Neural cell (in vitro differentiated cells): Measurements from ENCODE around the gene PRLH. TPM values are rescaled to one million over a fixed set of nuclear protein-coding genes. Genes with fewer than 3 reads are reported as not detected.

Experiments
- H2AFZ ChIP-seq: fragments of 200-600, 300-800 bp; sonication (generic), shearing (Covaris generic); 2 replicates; pipeline ENCODE4 v1.6.0; 2014; ENCODE audit warnings: low read depth, mild to moderate bottlenecking, antibody characterized with exemption, low read length, moderate library complexity
- H3F3A ChIP-seq: fragments of 200-600 bp; shearing (Covaris generic); 2 replicates; pipeline ENCODE4 v1.6.1; 2016; ENCODE audit warnings: mild to moderate bottlenecking, moderate library complexity, mixed read lengths, antibody characterized with exemption, low read length; ENCODE audit not compliant: insufficient read depth, poor library complexity, severe bottlenecking
- H3K27ac ChIP-seq: fragments of 200-600, 300-800 bp; sonication (generic), shearing (Covaris generic); 2 replicates; pipeline ENCODE4 v1.5.1; 2014; ENCODE audit warnings: mild to moderate bottlenecking, low read length, moderate library complexity
- H3K27me3 ChIP-seq: fragments of 300-800, 200-600 bp; sonication (generic), shearing (Covaris generic); 2 replicates; pipeline ENCODE4 v1.6.0; 2014; ENCODE audit warnings: mild to moderate bottlenecking, low read depth, low read length, moderate library complexity; ENCODE audit not compliant: insufficient read depth
- H3K36me3 ChIP-seq: fragments of 300-800, 200-600 bp; sonication (generic), shearing (Covaris generic); 2 replicates; pipeline ENCODE4 v1.5.1; 2014; ENCODE audit warnings: mild to moderate bottlenecking, antibody characterized with exemption, low read length, moderate library complexity; ENCODE audit not compliant: insufficient read depth
- H3K4me2 ChIP-seq: fragments of 300-800, 200-600 bp; sonication (generic), shearing (Covaris generic); 2 replicates; pipeline ENCODE4 v1.6.0; 2014; ENCODE audit warnings: mild to moderate bottlenecking, low read length
- H3K4me3 ChIP-seq: fragments of 300-800, 200-600 bp; sonication (generic), shearing (Covaris generic); 2 replicates; pipeline ENCODE4 v1.5.1; 2014; ENCODE audit warnings: mild to moderate bottlenecking, low read length, moderate library complexity
- H3K79me2 ChIP-seq: fragments of 200-600 bp; shearing (Covaris generic); replicated peaks from 2 replicates; pipeline ENCODE4 v1.6.0; 2014; ENCODE audit warnings: mild to moderate bottlenecking, low read length, moderate library complexity; ENCODE audit not compliant: insufficient read depth
- H3K9ac ChIP-seq: fragments of 300-800, 200-600 bp; sonication (generic), shearing (Covaris generic); 2 replicates; pipeline ENCODE4 v1.6.1; 2016; ENCODE audit warnings: mild to moderate bottlenecking, low read length, mixed read lengths
- H3K9me2 ChIP-seq: fragments of 200-600 bp; shearing (Covaris generic); 2 replicates; pipeline ENCODE4 v1.6.1; 2016; ENCODE audit warnings: mild to moderate bottlenecking, low read length, mixed read lengths; ENCODE audit not compliant: insufficient read depth
- H3K9me3 ChIP-seq: fragments of 200-600, 300-800 bp; sonication (generic), shearing (Covaris generic); 2 replicates; pipeline ENCODE4 v1.6.1; 2016; ENCODE audit warnings: mild to moderate bottlenecking, mixed run types, low read length, moderate library complexity, mixed read lengths
- H4K20me1 ChIP-seq: fragments of 200-600 bp; shearing (Covaris generic); 2 replicates; pipeline ENCODE4 v1.6.1; 2016; ENCODE audit warnings: mild to moderate bottlenecking, mixed run types; ENCODE audit not compliant: insufficient read depth
- CTCF ChIP-seq: fragments of 450-650 bp; IDR thresholded peaks from 2 replicates; pipeline ENCODE4 v1.5.1; 2014; ENCODE audit warnings: antibody characterized with exemption, mild to moderate bottlenecking, moderate library complexity; ENCODE audit not compliant: poor library complexity, severe bottlenecking
- EP300 ChIP-seq: fragments of 450-650 bp; conservative IDR thresholded peaks from 2 replicates; pipeline ENCODE4 v1.6.1; 2014; ENCODE audit warnings: antibody characterized with exemption, mild to moderate bottlenecking, moderate library complexity; ENCODE audit not compliant: poor library complexity, severe bottlenecking
- EZH2 ChIP-seq: fragments of 200-600, 300-800 bp; shearing (Covaris generic), sonication (generic); IDR thresholded peaks from 2 replicates; pipeline ENCODE4 v1.6.1; 2014; ENCODE audit warnings: antibody characterized with exemption, low read length, borderline replicate concordance, mild to moderate bottlenecking; ENCODE audit not compliant: insufficient read depth, poor library complexity, severe bottlenecking
- MXI1 ChIP-seq: fragments of 450-650 bp; conservative IDR thresholded peaks from 2 replicates; pipeline ENCODE4 v1.6.1; 2014; ENCODE audit warnings: antibody characterized with exemption, mild to moderate bottlenecking; ENCODE audit not compliant: poor library complexity, severe bottlenecking
- POLR2AphosphoS5 ChIP-seq: IDR thresholded peaks from 2 replicates; pipeline ENCODE4 v1.6.1; 2012
- RAD21 ChIP-seq: fragments of 450-650 bp; conservative IDR thresholded peaks from 2 replicates; pipeline ENCODE4 v1.6.1; 2014; ENCODE audit warnings: antibody characterized with exemption, mild to moderate bottlenecking, moderate library complexity
- REST ChIP-seq: IDR thresholded peaks from 2 replicates; pipeline ENCODE4 v1.6.1; 2012; ENCODE audit warnings: borderline replicate concordance
- SMC3 ChIP-seq: fragments of 450-650 bp; conservative IDR thresholded peaks from 2 replicates; pipeline ENCODE4 v1.6.1; 2014; ENCODE audit warnings: antibody characterized with exemption, mild to moderate bottlenecking, moderate library complexity; ENCODE audit not compliant: poor library complexity
- TAF1 ChIP-seq: IDR thresholded peaks from 2 replicates; pipeline ENCODE4 v1.6.1; 2012; ENCODE audit warnings: low read depth
- polyA plus RNA-seq: library from polyadenylated mRNA; depleted of rRNA; stranded (reverse); fragments of >200 nt; gene quantifications from 2 replicates; pipeline ENCODE4 v1.2.3, GENCODE V29; 2014

The PRLH gene
- polyA plus RNA-seq, 1 donor from 2014 or later: not detected

GRCh38 chr2:237536083-237536415, 30.3 kb upstream of the PRLH start:
- Histone ChIP-seq H3K79me2 (no peaks in the 10 kb centered on the region), H3K27ac (no peak overlapping the region), H3F3A (no peaks in the 10 kb centered on the region), H3K27me3 (no peaks in the 10 kb centered on the region), H3K9me3 (no peaks in the 10 kb centered on the region), H3K9me2 (no peaks in the 10 kb centered on the region), H3K9ac (no peak overlapping the region), H2AFZ (no peak overlapping the region), H4K20me1 (no peaks in the 10 kb centered on the region), H3K4me2 (no peak overlapping the region), H3K36me3 (no peaks in the 10 kb centered on the region), H3K4me3 (no peak overlapping the region)
- no peak for TF ChIP-seq TAF1
- no peak for TF ChIP-seq REST

GRCh38 chr2:237536617-237537016, 29.8 kb upstream of the PRLH start:
- no peaks in the 10 kb centered on the region for H4K20me1 ChIP-seq
- H3K9ac ChIP-seq: no peak overlapping the region
- H3K79me2 ChIP-seq: no peaks in the 10 kb centered on the region
- TF ChIP-seq POLR2AphosphoS5: no peak
- no peak for TF ChIP-seq REST
- no peak for TF ChIP-seq MXI1
- TF ChIP-seq TAF1: no peak
- TF ChIP-seq RAD21: no peak
- no peak for TF ChIP-seq EP300
- no peak for TF ChIP-seq CTCF
- TF ChIP-seq SMC3: no peak
- no peak for TF ChIP-seq EZH2
- no peaks in the 10 kb centered on the region for H3K9me3 ChIP-seq
- no peak overlapping the region for H3K27ac ChIP-seq
- H3K4me3 ChIP-seq: no peak overlapping the region
- H3K4me2 ChIP-seq: no peak overlapping the region
- no peaks in the 10 kb centered on the region for H3K36me3 ChIP-seq
- H3F3A ChIP-seq: no peaks in the 10 kb centered on the region
- no peaks in the 10 kb centered on the region for H3K27me3 ChIP-seq
- H3K9me2 ChIP-seq: no peaks in the 10 kb centered on the region
- no peak overlapping the region for H2AFZ ChIP-seq
